Measurements from ENCODE around the gene SLC6A16. TPM values are rescaled to one million over a fixed set of nuclear protein-coding genes. Genes with fewer than 3 reads are reported as not detected.
"Not testable (repeated sequence)": the region's sequence is repeated elsewhere in the genome, so short reads cannot be mapped to it uniquely, and the experiment has no call there.

Gene SLC6A16
- 0.74 TPM for polyA plus RNA-seq (2012; ENCODE audit: insufficient read depth, insufficient read length, low read depth)

DNA sequence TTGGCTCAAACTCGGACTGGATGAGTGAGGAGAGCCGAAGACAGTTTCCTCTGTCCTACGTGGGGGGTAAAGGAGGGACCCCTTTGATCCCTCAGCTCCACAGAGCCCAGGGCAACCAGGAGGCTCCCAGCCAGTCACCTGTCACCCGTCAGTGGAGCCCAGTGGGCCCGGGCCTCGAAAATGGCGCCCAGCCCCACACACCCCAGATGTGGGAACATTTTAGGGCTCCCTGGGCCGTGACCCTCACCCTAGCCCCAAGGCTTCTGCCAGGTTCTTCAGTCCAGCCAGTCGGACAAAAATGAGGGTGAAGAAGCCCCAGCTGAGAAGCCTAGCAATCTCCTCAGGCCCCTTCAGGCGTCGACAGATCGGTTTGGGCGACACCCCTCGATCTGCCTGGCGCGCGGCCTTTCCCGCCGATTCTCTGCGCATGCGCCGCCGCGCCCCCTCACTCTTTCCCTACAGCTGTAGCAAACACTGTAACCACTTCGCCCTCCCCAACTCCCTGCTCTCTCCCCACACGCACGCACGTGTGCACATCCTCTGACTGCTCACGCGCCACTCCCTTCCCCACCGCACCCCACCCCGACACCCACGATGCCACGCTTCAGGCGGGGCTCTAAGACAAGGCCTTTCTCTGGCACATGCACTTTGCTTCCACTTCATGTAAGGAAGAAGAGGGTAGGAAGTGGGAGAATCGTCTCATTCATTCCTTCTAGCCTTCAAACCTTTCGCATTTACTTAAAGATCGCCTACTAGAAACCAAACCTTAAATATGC lies at the start of gene SLC6A16:
SLC6A16 (minus strand) TSS at position 391 of the 776 bp plus-strand sequence. CDS start 13,844 bp downstream, outside the sequence.
- Histone ChIP-seq H3K4me3 (ENCODE audit: low read depth, low read length) (no peak within 1 kb of the TSS), H3K9me3 (no peaks in the 10 kb centered on the region), H3K36me3 (no peaks in the 10 kb centered on the region), H3K27me3 (no peaks in the 10 kb centered on the region; the same call in 1 of the 2 replicates), H3K4me1 (no peaks in the 10 kb centered on the region)
- DNase-seq: no peak
- TF ChIP-seq, protein P1, sequence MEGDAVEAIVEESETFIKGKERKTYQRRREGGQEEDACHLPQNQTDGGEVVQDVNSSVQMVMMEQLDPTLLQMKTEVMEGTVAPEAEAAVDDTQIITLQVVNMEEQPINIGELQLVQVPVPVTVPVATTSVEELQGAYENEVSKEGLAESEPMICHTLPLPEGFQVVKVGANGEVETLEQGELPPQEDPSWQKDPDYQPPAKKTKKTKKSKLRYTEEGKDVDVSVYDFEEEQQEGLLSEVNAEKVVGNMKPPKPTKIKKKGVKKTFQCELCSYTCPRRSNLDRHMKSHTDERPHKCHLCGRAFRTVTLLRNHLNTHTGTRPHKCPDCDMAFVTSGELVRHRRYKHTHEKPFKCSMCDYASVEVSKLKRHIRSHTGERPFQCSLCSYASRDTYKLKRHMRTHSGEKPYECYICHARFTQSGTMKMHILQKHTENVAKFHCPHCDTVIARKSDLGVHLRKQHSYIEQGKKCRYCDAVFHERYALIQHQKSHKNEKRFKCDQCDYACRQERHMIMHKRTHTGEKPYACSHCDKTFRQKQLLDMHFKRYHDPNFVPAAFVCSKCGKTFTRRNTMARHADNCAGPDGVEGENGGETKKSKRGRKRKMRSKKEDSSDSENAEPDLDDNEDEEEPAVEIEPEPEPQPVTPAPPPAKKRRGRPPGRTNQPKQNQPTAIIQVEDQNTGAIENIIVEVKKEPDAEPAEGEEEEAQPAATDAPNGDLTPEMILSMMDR (IDR thresholded peaks at IDR 0.05; ENCODE audit: low read depth, low read length): no peak

DNA sequence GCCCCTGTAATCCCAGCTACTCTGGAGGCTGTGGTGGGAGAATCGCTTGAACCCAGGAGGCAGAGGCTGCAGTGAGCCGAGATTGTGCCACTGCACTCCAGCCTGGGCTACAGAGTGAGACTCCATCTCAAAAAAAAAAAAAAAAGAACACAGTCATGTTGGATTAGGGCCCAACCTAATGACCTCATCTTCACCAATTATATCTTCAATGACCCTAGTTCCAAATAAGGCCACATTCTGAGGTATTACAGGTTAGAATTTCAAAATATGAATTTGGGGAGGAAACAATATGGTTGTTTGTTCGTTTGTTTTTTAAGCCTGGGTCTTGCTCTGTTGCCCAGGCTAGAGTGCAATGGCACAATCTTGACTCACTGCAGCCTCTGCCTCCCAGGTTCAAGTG lies 48.2 kb upstream of the SLC6A16 start:
- H3K27me3 ChIP-seq; H3K4me1 ChIP-seq; H3K9me3 ChIP-seq; H3K36me3 ChIP-seq; H3K4me3 ChIP-seq (ENCODE audit: low read depth, low read length); DNase-seq: not testable (repeated sequence)

DNA sequence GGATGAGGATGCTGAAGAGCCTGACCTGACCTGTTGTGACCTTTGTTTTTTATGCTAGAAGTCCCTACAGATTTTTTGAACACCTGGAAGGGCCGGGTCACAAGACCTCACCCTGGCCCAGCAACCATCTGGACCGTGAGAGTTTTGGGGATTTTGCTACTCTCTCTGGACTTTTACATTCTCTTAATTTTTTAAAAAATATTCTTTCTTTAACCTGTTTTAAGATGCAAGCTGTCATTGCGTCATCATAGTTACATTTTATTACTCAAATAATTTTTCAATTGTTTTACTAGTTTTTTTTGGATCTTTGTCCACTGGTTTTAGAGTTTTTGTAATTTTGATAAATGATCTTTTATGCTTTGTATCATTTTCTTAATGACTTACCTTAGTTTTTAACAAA lies 46.2 kb upstream of the SLC6A16 start:
- Histone ChIP-seq H3K36me3 (no peaks in the 10 kb centered on the region), H3K4me3 (ENCODE audit: low read depth, low read length) (no peak overlapping the region), H3K27me3 (peaks cover 3% of the 10 kb centered on the region; the same call in 1 of the 2 replicates), H3K4me1 (no peaks in the 10 kb centered on the region), H3K9me3 (peaks cover 2% of the 10 kb centered on the region)
- TF ChIP-seq, protein P1 (IDR thresholded peaks at IDR 0.05; ENCODE audit: low read depth, low read length): no peak
- DNase-seq: no peak

DNA sequence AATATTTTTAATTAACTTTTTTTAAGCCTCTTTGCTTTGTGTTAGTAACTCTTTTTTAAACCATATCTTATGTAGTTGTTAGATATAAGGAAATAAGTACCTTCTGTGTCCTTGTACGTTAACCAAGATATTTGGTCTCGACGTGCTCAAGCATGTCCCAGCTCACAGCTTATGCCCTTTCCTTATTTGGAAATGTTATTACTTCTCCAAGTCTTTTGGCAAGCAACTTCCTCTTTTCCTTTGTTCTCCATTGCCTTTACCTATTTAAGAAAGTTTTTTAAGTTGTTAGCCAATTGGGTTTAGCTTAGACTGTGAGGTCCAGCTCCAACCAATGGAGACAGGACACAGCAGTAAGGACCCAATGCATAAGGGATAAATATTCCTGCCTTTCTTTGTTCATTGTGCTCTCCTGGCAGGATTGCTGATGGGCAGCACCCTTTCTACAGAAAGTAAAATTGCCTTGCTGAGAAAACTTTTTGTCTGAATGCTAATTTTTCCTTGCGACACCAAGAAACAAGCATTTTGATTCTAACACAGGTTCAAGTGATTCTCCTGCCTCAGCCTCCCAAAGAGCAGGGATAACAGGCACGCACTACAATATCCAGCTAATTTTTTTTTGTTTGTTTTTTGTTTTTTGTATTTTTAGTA lies 43.8 kb upstream of the SLC6A16 start:
- Histone ChIP-seq H3K4me3 (ENCODE audit: low read depth, low read length) (no peak overlapping the region), H3K4me1 (no peaks in the 10 kb centered on the region), H3K36me3 (no peaks in the 10 kb centered on the region), H3K9me3 (peaks cover 2% of the 10 kb centered on the region), H3K27me3 (peaks cover 3% of the 10 kb centered on the region)
- TF ChIP-seq, protein P1 (IDR thresholded peaks at IDR 0.05; ENCODE audit: low read depth, low read length): no peak
- DNase-seq: no peak

DNA sequence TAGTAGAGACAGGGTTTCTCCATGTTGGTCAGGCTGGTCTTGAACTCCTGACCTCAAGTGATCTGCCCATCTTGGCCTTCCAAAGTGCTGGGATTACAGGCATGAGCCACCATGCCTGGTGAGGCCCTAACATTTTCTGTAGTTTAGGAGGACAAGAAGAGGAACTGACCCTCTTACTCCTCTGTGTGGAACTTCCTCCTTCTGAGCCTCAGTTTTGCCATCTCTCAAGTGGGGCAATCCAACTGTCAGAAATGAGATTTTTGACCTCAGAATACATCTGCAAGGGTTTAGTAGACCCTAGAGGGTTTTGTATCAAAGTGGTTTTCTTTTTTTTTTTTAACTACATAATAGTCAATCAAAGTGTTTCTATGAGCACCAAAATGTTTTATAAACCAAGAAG lies 41.1 kb upstream of the SLC6A16 start:
- TF ChIP-seq, protein P1 (IDR thresholded peaks at IDR 0.05; ENCODE audit: low read depth, low read length): no peak
- Histone ChIP-seq H3K9me3 (peaks cover 2% of the 10 kb centered on the region), H3K36me3 (no peaks in the 10 kb centered on the region), H3K4me3 (ENCODE audit: low read depth, low read length) (no peak overlapping the region), H3K4me1 (no peaks in the 10 kb centered on the region), H3K27me3 (peaks cover 17% of the 10 kb centered on the region)
- no peak for DNase-seq

DNA sequence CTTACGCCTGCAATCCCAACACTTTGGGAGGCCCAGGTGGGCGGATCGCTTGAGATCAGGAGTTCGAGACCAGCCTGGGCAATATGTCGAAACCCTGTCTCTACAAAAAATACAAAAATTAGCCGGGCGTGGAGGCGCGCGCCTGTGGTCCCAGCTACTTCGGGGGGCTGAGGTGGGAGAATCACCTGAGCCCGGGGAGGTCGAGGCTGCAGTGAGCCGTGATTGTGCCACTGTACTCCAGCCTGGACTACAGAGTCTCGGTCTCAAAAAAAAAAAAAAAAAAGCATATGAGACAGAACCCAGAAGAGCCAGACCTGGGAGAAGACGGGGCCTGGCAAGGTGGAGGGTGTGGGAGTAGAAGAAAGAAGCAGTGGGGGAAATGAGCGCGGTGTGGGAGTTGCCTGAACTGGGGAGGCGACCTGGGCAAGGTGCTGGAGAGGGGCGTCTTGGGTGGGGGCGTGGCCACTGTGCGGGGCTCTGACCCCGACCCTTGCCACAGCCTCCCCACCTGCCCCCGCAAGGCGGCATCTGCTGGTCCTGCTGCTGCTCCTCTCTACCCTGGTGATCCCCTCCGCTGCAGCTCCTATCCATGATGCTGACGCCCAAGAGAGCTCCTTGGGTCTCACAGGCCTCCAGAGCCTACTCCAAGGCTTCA lies 39.2 kb upstream of the SLC6A16 start:
- Histone ChIP-seq H3K4me3 (ENCODE audit: low read depth, low read length) (peak overlapping the region; percentile 41), H3K4me1 (no peaks in the 10 kb centered on the region)
- TF ChIP-seq, protein P1 (IDR thresholded peaks at IDR 0.05; ENCODE audit: low read depth, low read length): no peak

More for the DNA sequence above, 39.2 kb upstream of the SLC6A16 start:
- no peak for DNase-seq
- H3K36me3 ChIP-seq: no peaks in the 10 kb centered on the region
- H3K27me3 ChIP-seq: peaks cover 17% of the 10 kb centered on the region
- H3K9me3 ChIP-seq: peaks cover 2% of the 10 kb centered on the region; the same call in 1 of the 2 replicates

Measured in BE2C (cell line).